Right lobe of liver (tissue), 6 donors: ENCODE data around the gene ABLIM2. TPM values are rescaled to one million over a fixed set of nuclear protein-coding genes. Genes with fewer than 3 reads are reported as not detected.

ENCODE experiments used
- ATAC-seq, 4 donors: fragments of 200-7000 bp; cut with Tn5 transposase; one replicate each; pipeline ENCODE4 v1.9.1; 2020; ENCODE audit warnings: mild to moderate bottlenecking in 4 of 4, moderate library complexity in 4 of 4
- DNase-seq, 3 donors: peaks; one replicate each; pipeline ENCODE4 v3.0.0-alpha.2; 2020
- H3K27ac ChIP-seq, 3 donors: fragments of 200-600 bp; one replicate each; pipeline ENCODE4 v1.8.0; 2022
- H3K27me3 ChIP-seq, 2 donors: fragments of 200-600 bp; one replicate each; pipeline ENCODE4 v1.8.0; 2022
- H3K36me3 ChIP-seq, 4 donors: fragments of 200-600 bp; sonication (generic) in 1 of 4; one replicate each; pipeline versions ENCODE4 v1.5.1 to v1.8.0; 2017 to 2022; ENCODE audit warnings: control low read depth in 1 of 4
- H3K4me1 ChIP-seq, 4 donors: fragments of 200-600 bp; sonication (generic) in 1 of 4; one replicate each; pipeline versions ENCODE4 v1.5.1 to v1.8.0; 2017 to 2022; ENCODE audit warnings: control low read depth in 1 of 4
- H3K4me3 ChIP-seq, 3 donors: fragments of 200-600 bp; one replicate each; pipeline ENCODE4 v1.8.0; 2022
- H3K9me3 ChIP-seq, 4 donors: fragments of 200-600 bp; sonication (generic) in 1 of 4; one replicate each; pipeline versions ENCODE4 v1.5.1 to v1.8.0; 2017 to 2022; ENCODE audit warnings: control low read depth in 1 of 4
- CTCF ChIP-seq, 4 donors: fragments of 200-600 bp in 3 of 4; fragments of 450-650 bp in 1 of 4; IDR thresholded peaks; one replicate each; pipeline versions ENCODE4 v1.5.1 to v1.8.0; 2016 to 2022; ENCODE audit warnings: antibody characterized with exemption in 4 of 4, mild to moderate bottlenecking in 2 of 4
- POLR2A ChIP-seq: fragments of 450-650 bp; IDR thresholded peaks from one replicate; pipeline ENCODE4 v1.6.1; 2017; ENCODE audit warnings: antibody characterized with exemption, mild to moderate bottlenecking
- WGBS: methylation state at CpG from one replicate; pipeline ENCODE4 v1.1.6; 2018; ENCODE audit warnings: low coverage, low lambda C conversion rate; ENCODE audit not compliant: insufficient coverage; ENCODE audit errors: missing lambda C conversion rate; 5-methylcytosine and 5-hydroxymethylcytosine counted together
- intact Hi-C, 2 donors: fragments of 100-400 bp; cut with DNase I; formaldehyde crosslinking; loops; one replicate each; pipeline versions ENCODE4 v1.11.2 to v1.14.1; 2022
- total RNA-seq, 6 experiments: library from RNA; depleted of rRNA in 2 of 6; stranded (reverse); fragments of >200 nt in 2 of 6; fragmentation: NEBNext Ultra II Directional in 3 of 6; extraction: Animal tissue kit (Norgen Biotek cat#: 25700) in 3 of 6; gene quantifications; one replicate each; pipeline versions ENCODE4 v1.1.0 to v1.2.4, GENCODE V29; 2016 to 2023
- donor health status: DM: no; HTN: yes; CAD: no.
- donor health status: DM: no; HTN: no; CAD: no.
- donor health status: DM: no; HTN: no; CAD: no.
- donor health status: DM: no; HTN: yes; CAD: no.
- donor health status: DM: no; HTN: yes; CAD: no.

Gene ABLIM2
- total RNA-seq, 6 experiments from 2014 or later = 0.93 to 3.5 (median 2.3) TPM

DNA sequence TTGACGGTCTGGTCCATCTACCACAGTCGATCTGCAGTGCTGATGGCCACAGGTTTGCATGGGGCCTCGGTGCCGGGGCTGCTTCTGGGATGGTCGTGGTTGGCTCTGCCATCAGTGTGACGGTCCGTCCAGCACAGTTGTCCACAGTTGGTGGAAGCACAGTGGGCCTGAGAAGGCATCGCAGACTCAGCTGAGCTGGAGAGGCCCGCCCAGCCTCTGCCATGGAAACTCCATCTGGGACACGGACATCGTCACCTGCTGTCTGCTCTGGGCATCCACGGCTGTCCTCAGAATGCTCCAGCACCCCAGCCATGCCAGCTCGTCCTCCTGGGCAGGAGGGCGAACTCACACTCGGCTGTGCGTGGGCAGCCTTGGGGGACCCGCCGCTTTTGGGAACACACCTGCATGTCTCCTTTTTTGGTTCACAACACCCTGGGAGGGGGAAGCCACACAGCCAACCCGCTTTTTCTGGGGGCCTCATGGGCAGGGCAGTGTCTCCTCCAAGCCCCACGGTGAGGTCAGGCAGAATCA lies 33.0 kb downstream of the ABLIM2 start:
- ATAC-seq = no peak
- TF ChIP-seq POLR2A (no peak), CTCF (IDR thresholded peaks at IDR 0.05) (no peak)
- H3K27ac ChIP-seq = no peak overlapping the region
- intact Hi-C loops = no loop called here
- H3K36me3 ChIP-seq = no peaks in the 10 kb centered on the region
- no CpG with 5 or more reads among the region's 20 CpGs for WGBS
- no peaks in the 10 kb centered on the region for H3K4me1 ChIP-seq
- no peaks in the 10 kb centered on the region for H3K27me3 ChIP-seq
- no peak for DNase-seq
- H3K4me3 ChIP-seq = no peak overlapping the region
- no peaks in the 10 kb centered on the region for H3K9me3 ChIP-seq

GRCh38 chr4:8123870-8124269 lies 34.7 kb downstream of the ABLIM2 start:
- no peak for DNase-seq
- Histone ChIP-seq H3K4me1 (no peaks in the 10 kb centered on the region), H3K27ac (no peak overlapping the region), H3K36me3 (no peaks in the 10 kb centered on the region), H3K4me3 (no peak overlapping the region), H3K9me3 (no peaks in the 10 kb centered on the region), H3K27me3 (no peaks in the 10 kb centered on the region)
- ATAC-seq = no peak
- 70% methylated on average over 5 of the region's 5 CpGs for WGBS
- no peak for TF ChIP-seq CTCF (IDR thresholded peaks at IDR 0.05)
- TF ChIP-seq POLR2A = no peak
- intact Hi-C loops = no loop called here

- WGBS = 61% methylated on average over 4 of the region's 8 CpGs
- Histone ChIP-seq H3K27ac (no peak overlapping the region), H3K4me1 (no peaks in the 10 kb centered on the region), H3K4me3 (no peak overlapping the region), H3K27me3 (no peaks in the 10 kb centered on the region), H3K9me3 (no peaks in the 10 kb centered on the region), H3K36me3 (no peaks in the 10 kb centered on the region)
- ATAC-seq = no peak
- intact Hi-C loops = no loop called here
- DNase-seq = no peak
- TF ChIP-seq CTCF (IDR thresholded peaks at IDR 0.05) (no peak), POLR2A (no peak)
Observed at GRCh38 chr4:8123389-8123788, 35.2 kb downstream of the ABLIM2 start.

- H3K4me1 ChIP-seq = no peaks in the 10 kb centered on the region
- DNase-seq (no peak), ATAC-seq (no peak)
- H3K27me3 ChIP-seq = no peaks in the 10 kb centered on the region
- no peaks in the 10 kb centered on the region for H3K36me3 ChIP-seq
- no peak for TF ChIP-seq POLR2A
- no peak for TF ChIP-seq CTCF (IDR thresholded peaks at IDR 0.05)
- H3K27ac ChIP-seq = no peak overlapping the region
- H3K4me3 ChIP-seq = no peak overlapping the region
- 84% methylated on average over 6 of the region's 10 CpGs for WGBS
- intact Hi-C loops = no loop called here
- H3K9me3 ChIP-seq = no peaks in the 10 kb centered on the region
Observed at GRCh38 chr4:8122746-8123145, 35.9 kb downstream of the ABLIM2 start.
